NCI-H2171 treated with DMSO at 0.1 percent for 48 hours (cell line): ENCODE data around the gene SPDYC.

Experiments
- DNase-seq: peaks from one replicate; lab custom pipeline; 2025; lab: John Stamatoyannopoulos, UW

The SPDYC gene

GRCh38 chr11:65206901-65207300 lies 36.9 kb downstream of the SPDYC start:
- no peak for DNase-seq

GRCh38 chr11:65207918-65208784 lies 38.1 kb downstream of the SPDYC start:
- DNase-seq: no peak

GRCh38 chr11:65208785-65209710 lies 39.0 kb downstream of the SPDYC start:
- DNase-seq: no peak

GRCh38 chr11:65209711-65210360 lies 39.8 kb downstream of the SPDYC start:
- DNase-seq: no peak

- DNase-seq: no peak
These were observed 40.3 kb downstream of the SPDYC start for GRCh38 chr11:65210361-65210731.

- no peak for DNase-seq
These were observed 40.7 kb downstream of the SPDYC start for GRCh38 chr11:65210748-65211147.

GRCh38 chr11:65211293-65212105 lies 41.5 kb downstream of the SPDYC start:
- DNase-seq: no peak

GRCh38 chr11:65212226-65212801 lies 42.3 kb downstream of the SPDYC start:
- DNase-seq: no peak

GRCh38 chr11:65213322-65214211 lies 43.5 kb downstream of the SPDYC start:
- peak; percentile 68 for DNase-seq

GRCh38 chr11:65214212-65214845 lies 44.3 kb downstream of the SPDYC start:
- DNase-seq: no peak

GRCh38 chr11:65215441-65216076 lies 45.5 kb downstream of the SPDYC start:
- DNase-seq: no peak

- DNase-seq: no peak
These were observed 46.8 kb downstream of the SPDYC start for GRCh38 chr11:65216830-65217229.

GRCh38 chr11:65217441-65218423 lies 47.7 kb downstream of the SPDYC start:
- DNase-seq: no peak

- DNase-seq: no peak
These were observed 48.4 kb downstream of the SPDYC start for GRCh38 chr11:65218446-65218845.

- no peak for DNase-seq
These were observed 49.8 kb downstream of the SPDYC start for GRCh38 chr11:65219930-65220213.

GRCh38 chr11:65221026-65221425 lies 51.0 kb downstream of the SPDYC start:
- no peak for DNase-seq
